K562 (cell line): ENCODE data around the gene NRXN2. TPM values are rescaled to one million over a fixed set of nuclear protein-coding genes. Genes with fewer than 3 reads are reported as not detected.

ENCODE experiments used
- ATAC-seq: fragments of 200-7000 bp; cut with Tn5 transposase; 3 replicates; pipeline ENCODE4 v1.9.1; 2020; ENCODE audit warnings: moderate library complexity
- BruUV-seq: library from RNA; stranded (reverse); fragments of 400-500 nt; replicated peaks from 2 replicates; lab custom pipeline; 2021; lab: Mats Ljungman, UMichigan
- CTCF ChIA-PET: fragments of 300-600 bp; formaldehyde crosslinking; extraction: SDS; loops from one replicate; lab custom pipeline; 2021; ENCODE audit warnings: low intra/inter-chr PET ratio; lab: Yijun Ruan, JAX
- POLR2A ChIA-PET: fragments of 300-600, 350-650 bp; sonication (Branson Sonifier 250); formaldehyde crosslinking; extraction: SDS; loops from one replicate; lab custom pipeline; 2021; ENCODE audit warnings: antibody characterized with exemption, inconsistent platforms; lab: Yijun Ruan, JAX
- DNase-seq, 4 experiments: peaks; one replicate each; pipeline versions ENCODE4 v3.0.0 to v3.0.0-alpha.2; 2011 to 2018; ENCODE audit warnings: low spot score in 3 of 4, mixed read lengths in 3 of 4; ENCODE audit errors: extremely low read depth in 1 of 4
- FAIRE-seq: peaks from 2 replicates; lab custom pipeline; 2011; peaks lifted over from hg19 to GRCh38; lab: Jason Lieb, UNC
- H2AFZ ChIP-seq: 2 replicates; pipeline ENCODE4 v1.6.0; 2011; ENCODE audit warnings: low read depth, low read length, control low read depth, inconsistent platforms
- H3K27ac ChIP-seq: fragments of 200-600 bp; 3 replicates; pipeline ENCODE4 v1.8.0; 2011; ENCODE audit warnings: low read depth, mild to moderate bottlenecking, control low read depth, inconsistent platforms, low read length, moderate library complexity, mixed read lengths; ENCODE audit errors: extremely low read depth
- H3K27me3 ChIP-seq, 2 experiments: fragments of 300-600 bp in 1 of 2; 2 replicates in 1 of 2; 3 replicates in 1 of 2; pipeline versions ENCODE4 v1.6.0 to v1.8.0; 2011; ENCODE audit warnings: inconsistent platforms in 2 of 2, low read length in 2 of 2, mild to moderate bottlenecking in 1 of 2, mixed read lengths in 1 of 2, moderate library complexity in 1 of 2; ENCODE audit not compliant: control insufficient read depth in 2 of 2, insufficient read depth in 2 of 2
- H3K36me3 ChIP-seq: fragments of 300-600 bp; 3 replicates; pipeline ENCODE4 v1.8.0; 2011; ENCODE audit warnings: mild to moderate bottlenecking, low read length, inconsistent platforms; ENCODE audit not compliant: control insufficient read depth, insufficient read depth
- H3K4me1 ChIP-seq, 2 experiments: fragments of 200-600 bp in 1 of 2; replicated peaks in 1 of 2; 2 replicates in 1 of 2; 3 replicates in 1 of 2; pipeline versions ENCODE4 v1.5.1 to v1.8.0; 2011; ENCODE audit warnings: inconsistent platforms in 2 of 2, low read length in 2 of 2, mild to moderate bottlenecking in 1 of 2, mixed read lengths in 1 of 2, moderate library complexity in 1 of 2; ENCODE audit not compliant: control insufficient read depth in 2 of 2, insufficient read depth in 2 of 2
- H3K4me2 ChIP-seq: 2 replicates; pipeline ENCODE4 v1.6.1; 2011; ENCODE audit warnings: low read length, control low read depth, inconsistent platforms, mixed read lengths; ENCODE audit not compliant: insufficient read depth
- H3K4me3 ChIP-seq: fragments of 200-600 bp; sonication (generic), shearing (Covaris generic); 2 replicates; pipeline ENCODE4 v1.5.1; 2016; ENCODE audit warnings: control low read depth, inconsistent platforms
- H3K79me2 ChIP-seq: fragments of 200-600 bp; 3 replicates; pipeline ENCODE4 v1.8.0; 2011; ENCODE audit warnings: low read length, inconsistent platforms; ENCODE audit not compliant: control insufficient read depth, insufficient read depth
- H3K9ac ChIP-seq, 2 experiments: 2 replicates each; pipeline versions ENCODE4 v1.6.0 to v1.6.1; 2011; ENCODE audit warnings: low read depth in 2 of 2, low read length in 2 of 2, control low read depth in 1 of 2, inconsistent platforms in 1 of 2, mild to moderate bottlenecking in 1 of 2, mixed read lengths in 1 of 2; ENCODE audit not compliant: insufficient read depth in 1 of 2
- H3K9me1 ChIP-seq: one replicate; pipeline ENCODE4 v1.6.0; 2011; ENCODE audit warnings: inconsistent platforms, mild to moderate bottlenecking, low read length, moderate library complexity; ENCODE audit not compliant: control insufficient read depth, insufficient read depth
- H3K9me3 ChIP-seq: replicated peaks from 2 replicates; pipeline ENCODE4 v1.5.1; 2011; ENCODE audit warnings: low read depth, low read length, inconsistent platforms; ENCODE audit not compliant: control insufficient read depth, insufficient read depth
- H4K20me1 ChIP-seq: replicated peaks from 2 replicates; pipeline ENCODE4 v1.6.1; 2011; ENCODE audit warnings: low read length, inconsistent platforms, mixed read lengths; ENCODE audit not compliant: control insufficient read depth, insufficient read depth
- ARID1B ChIP-seq: fragments of 450-650 bp; IDR thresholded peaks from 2 replicates; pipeline ENCODE4 v1.6.1; 2016; ENCODE audit warnings: antibody characterized with exemption, mild to moderate bottlenecking, inconsistent platforms
- COPS2 ChIP-seq: fragments of 450-650 bp; conservative IDR thresholded peaks from 2 replicates; pipeline ENCODE4 v1.6.1; 2016; ENCODE audit warnings: mild to moderate bottlenecking, moderate library complexity
- FOSL1 ChIP-seq: fragments of 200-800 bp; sonication (Bioruptor generic); conservative IDR thresholded peaks from 2 replicates; pipeline ENCODE4 v1.6.1; 2016; ENCODE audit warnings: missing genetic modification characterization, missing compliant biosample characterization
- NFIX ChIP-seq: fragments of 250-450 bp; sonication (Bioruptor Pico); IDR thresholded peaks from 2 replicates; pipeline ENCODE4 v1.4.0; 2020; ENCODE audit warnings: low read depth, mild to moderate bottlenecking, moderate library complexity
- RAD21 ChIP-seq, 2 experiments: fragments of 250-450 bp in 1 of 2; fragments of 450-650 bp in 1 of 2; sonication (Bioruptor Pico) in 1 of 2; formaldehyde crosslinking in 1 of 2; IDR thresholded peaks in 1 of 2; conservative IDR thresholded peaks in 1 of 2; 2 replicates each; pipeline versions ENCODE4 v1.4.0 to v1.8.0; 2020 to 2022; ENCODE audit warnings: mild to moderate bottlenecking in 2 of 2, moderate library complexity in 1 of 2
- SMAD1 ChIP-seq: fragments of 150-350 bp; IDR thresholded peaks from 2 replicates; pipeline ENCODE4 v1.6.1; 2014; ENCODE audit warnings: low read length, low read depth; ENCODE audit not compliant: partially characterized antibody
- SMARCA5 ChIP-seq: fragments of 450-650 bp; IDR thresholded peaks from 2 replicates; pipeline ENCODE4 v1.6.1; 2016
- TAF1 ChIP-seq: IDR thresholded peaks from 2 replicates; pipeline ENCODE4 v1.6.1; 2011; ENCODE audit warnings: mild to moderate bottlenecking, low read length, moderate library complexity; ENCODE audit not compliant: insufficient read depth, control insufficient read depth, severe bottlenecking; ENCODE audit errors: extremely low read depth
- TEAD1 ChIP-seq, 2 experiments: fragments of 450-650 bp in 1 of 2; sonication (generic) in 1 of 2; formaldehyde crosslinking; IDR thresholded peaks; 2 replicates each; pipeline versions ENCODE4 v1.4.0 to v1.8.0; 2020 to 2022; ENCODE audit warnings: mild to moderate bottlenecking in 2 of 2, missing genetic modification reagents in 1 of 2
- THAP12 ChIP-seq: fragments of 250-450 bp; sonication (Bioruptor Pico); IDR thresholded peaks from 2 replicates; pipeline ENCODE4 v1.9.0; 2021; ENCODE audit warnings: mild to moderate bottlenecking, inconsistent platforms
- U2AF1 ChIP-seq: fragments of 200-400 bp; formaldehyde crosslinking; optimal IDR thresholded peaks from 2 replicates; pipeline ENCODE3; 2017; ENCODE audit warnings: mild to moderate bottlenecking, low read depth, low read length, moderate library complexity
- USF1 ChIP-seq: sonication (generic); formaldehyde crosslinking; IDR thresholded peaks from 2 replicates; pipeline ENCODE4 v1.9.0; 2022; ENCODE audit warnings: mild to moderate bottlenecking, missing genetic modification reagents
- XRCC3 ChIP-seq: fragments of 450-650 bp; IDR thresholded peaks from 2 replicates; pipeline ENCODE4 v1.6.1; 2017; ENCODE audit warnings: mild to moderate bottlenecking, moderate library complexity
- ZBTB49 ChIP-seq: sonication (generic); formaldehyde crosslinking; IDR thresholded peaks from 2 replicates; pipeline ENCODE4 v1.8.0; 2022; ENCODE audit warnings: missing genetic modification reagents, mild to moderate bottlenecking, borderline replicate concordance
- ZFPM2 ChIP-seq: fragments of 250-450 bp; sonication (Bioruptor Pico); IDR thresholded peaks from 2 replicates; pipeline ENCODE4 v1.5.1; 2022; ENCODE audit warnings: mild to moderate bottlenecking
- ZNF24 ChIP-seq: fragments of 450-650 bp; IDR thresholded peaks from 2 replicates; pipeline ENCODE4 v1.6.1; 2016
- ZNF551 ChIP-seq: fragments of 250-450 bp; sonication (Bioruptor Pico); IDR thresholded peaks from 2 replicates; pipeline ENCODE4 v1.5.0; 2021; ENCODE audit warnings: mild to moderate bottlenecking, moderate library complexity
- WGBS: fragments of 100-300 bp; shearing (Covaris generic); methylation state at CpG from one replicate; pipeline ENCODE4 v1.1.6; 2016; ENCODE audit warnings: low coverage, mixed read lengths; ENCODE audit not compliant: insufficient coverage; ENCODE audit errors: missing lambda C conversion rate; 5-methylcytosine and 5-hydroxymethylcytosine counted together
- in situ Hi-C: fragments of 300-500 bp; cut with MboI; formaldehyde crosslinking; loops from 4 replicates; pipeline ENCODE4 v1.15.0; 2018; ENCODE audit warnings: inconsistent platforms, mixed read lengths
- intact Hi-C: fragments of 100-400 bp; cut with micrococcal nuclease; formaldehyde crosslinking; loops from 2 replicates; pipeline ENCODE4 v1.14.2; 2022
- polyA plus RNA-seq, 8 experiments: library from polyadenylated mRNA; depleted of rRNA in 4 of 8; stranded (reverse) in 5 of 8; unstranded in 3 of 8; fragments of >200 nt; fragmentation: Nextera tagmentation in 2 of 8; fragmentation: Illumina TruSeq in 1 of 8; extraction: Ambion mirVana in 2 of 8; extraction: Trizol in 1 of 8; gene quantifications; 2 replicates each; pipeline versions ENCODE4 v1.2.1 to v1.2.3, GENCODE V29; 2011 to 2014; ENCODE audit warnings: inconsistent platforms in 1 of 8, missing spikeins in 1 of 8
- total RNA-seq, 7 experiments: library from RNA; depleted of rRNA in 6 of 7; stranded (reverse); fragments of >200 nt in 6 of 7; fragmentation: Illumina TruSeq in 2 of 7; extraction: Trizol in 2 of 7; gene quantifications; 2 replicates each; pipeline versions ENCODE4 v1.2.1 to v1.2.3, GENCODE V29; 2011 to 2021; ENCODE audit warnings: low replicate concordance in 1 of 7

The NRXN2 gene
- total and polyA plus RNA-seq, 9 of the 15 experiments (the other 6 are each of a cell fraction or from before 2014, with no cell fraction given) = 0.07 to 0.47 (median 0.15) TPM; not detected in 4

- Histone ChIP-seq H2AFZ (peak overlapping the region; percentile 96), H3K9me1 (no peaks in the 10 kb centered on the region), H3K9me3 (no peaks in the 10 kb centered on the region), H3K4me3 (no peak overlapping the region), H3K79me2 (no peaks in the 10 kb centered on the region), H3K27ac (peak overlapping the region; percentile 52; the same call in 2 of the 3 replicates), H4K20me1 (no peaks in the 10 kb centered on the region), H3K9ac (peak overlapping the region in 1 of 2 experiments; percentile 27; a peak in 1 of 4 replicates), H3K27me3 (no peaks in the 10 kb centered on the region), H3K4me2 (peak overlapping the region; percentile 68), H3K4me1 (peaks cover 39 to 41% of the 10 kb centered on the region in 2 experiments), H3K36me3 (no peaks in the 10 kb centered on the region)
- ATAC-seq = no peak
- ChIA-PET CTCF (no interaction called here), POLR2A (interaction anchor here (0.6 to 1.6 kb wide), 6 partner anchors 14 to 211 kb away, joined by 3 to 8 read pairs (median 4); no protein-coding TSS in a partner anchor)
- no peak for DNase-seq
- WGBS = 73% methylated on average over 10 of the region's 10 CpGs
- in situ Hi-C loops (loop anchor here (5.0 kb wide), 1 partner anchor 77 kb away; no protein-coding TSS in a partner anchor), intact Hi-C loops (no loop called here)
- FAIRE-seq = no peak
- no TSS peak for BruUV-seq
- TF ChIP-seq FOSL1 (tag) (peak; percentile 68; the same call in 1 of the 2 replicates), TAF1 (no peak), TEAD1 (CRISPR knock-in tag; IDR thresholded peaks at IDR 0.05) (peak in 1 of 2 experiments; percentile 3; a peak in 1 of 4 replicates), ARID1B (peak; percentile 4; the same call in 1 of the 2 replicates), XRCC3 (no peak), NFIX (no peak), SMARCA5 (no peak), THAP12 (CRISPR knock-in tag) (no peak), USF1 (CRISPR knock-in tag) (0 out of 2 replicates have a peak, but pooled peaks have one; percentile 11), U2AF1 (no peak), ZFPM2 (CRISPR knock-in tag) (no peak), ZBTB49 (CRISPR knock-in tag) (no peak), SMAD1 (peak; percentile 19), ZNF551 (CRISPR knock-in tag) (no peak), ZNF24 (no peak), COPS2 (no peak), RAD21 (CRISPR knock-in tag; conservative IDR thresholded peaks at IDR 0.05 in 1 of 2, IDR thresholded peaks at IDR 0.05 in 1 of 2) (no peak)
Observed at GRCh38 chr11:64660205-64660604, 62.8 kb downstream of the NRXN2 start.
